Measurements from ENCODE around the gene MPDU1. TPM values are rescaled to one million over a fixed set of nuclear protein-coding genes. Genes with fewer than 3 reads are reported as not detected.
A peak's percentile ranks its signal among the peaks of the same experiment; 100 is the strongest.

MPDU1 gene
- total and polyA plus RNA-seq, 2 of the 13 experiments (the other 11 are each of a cell fraction or from before 2014, with no cell fraction given): 112 to 167 TPM

DNA sequence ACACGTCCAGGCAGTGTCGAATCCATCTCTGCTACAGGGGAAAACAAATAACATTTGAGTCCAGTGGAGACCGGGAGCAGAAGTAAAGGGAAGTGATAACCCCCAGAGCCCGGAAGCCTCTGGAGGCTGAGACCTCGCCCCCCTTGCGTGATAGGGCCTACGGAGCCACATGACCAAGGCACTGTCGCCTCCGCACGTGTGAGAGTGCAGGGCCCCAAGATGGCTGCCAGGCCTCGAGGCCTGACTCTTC, 11.4 kb upstream of the MPDU1 start (continued):
- TF ChIP-seq, protein P1, sequence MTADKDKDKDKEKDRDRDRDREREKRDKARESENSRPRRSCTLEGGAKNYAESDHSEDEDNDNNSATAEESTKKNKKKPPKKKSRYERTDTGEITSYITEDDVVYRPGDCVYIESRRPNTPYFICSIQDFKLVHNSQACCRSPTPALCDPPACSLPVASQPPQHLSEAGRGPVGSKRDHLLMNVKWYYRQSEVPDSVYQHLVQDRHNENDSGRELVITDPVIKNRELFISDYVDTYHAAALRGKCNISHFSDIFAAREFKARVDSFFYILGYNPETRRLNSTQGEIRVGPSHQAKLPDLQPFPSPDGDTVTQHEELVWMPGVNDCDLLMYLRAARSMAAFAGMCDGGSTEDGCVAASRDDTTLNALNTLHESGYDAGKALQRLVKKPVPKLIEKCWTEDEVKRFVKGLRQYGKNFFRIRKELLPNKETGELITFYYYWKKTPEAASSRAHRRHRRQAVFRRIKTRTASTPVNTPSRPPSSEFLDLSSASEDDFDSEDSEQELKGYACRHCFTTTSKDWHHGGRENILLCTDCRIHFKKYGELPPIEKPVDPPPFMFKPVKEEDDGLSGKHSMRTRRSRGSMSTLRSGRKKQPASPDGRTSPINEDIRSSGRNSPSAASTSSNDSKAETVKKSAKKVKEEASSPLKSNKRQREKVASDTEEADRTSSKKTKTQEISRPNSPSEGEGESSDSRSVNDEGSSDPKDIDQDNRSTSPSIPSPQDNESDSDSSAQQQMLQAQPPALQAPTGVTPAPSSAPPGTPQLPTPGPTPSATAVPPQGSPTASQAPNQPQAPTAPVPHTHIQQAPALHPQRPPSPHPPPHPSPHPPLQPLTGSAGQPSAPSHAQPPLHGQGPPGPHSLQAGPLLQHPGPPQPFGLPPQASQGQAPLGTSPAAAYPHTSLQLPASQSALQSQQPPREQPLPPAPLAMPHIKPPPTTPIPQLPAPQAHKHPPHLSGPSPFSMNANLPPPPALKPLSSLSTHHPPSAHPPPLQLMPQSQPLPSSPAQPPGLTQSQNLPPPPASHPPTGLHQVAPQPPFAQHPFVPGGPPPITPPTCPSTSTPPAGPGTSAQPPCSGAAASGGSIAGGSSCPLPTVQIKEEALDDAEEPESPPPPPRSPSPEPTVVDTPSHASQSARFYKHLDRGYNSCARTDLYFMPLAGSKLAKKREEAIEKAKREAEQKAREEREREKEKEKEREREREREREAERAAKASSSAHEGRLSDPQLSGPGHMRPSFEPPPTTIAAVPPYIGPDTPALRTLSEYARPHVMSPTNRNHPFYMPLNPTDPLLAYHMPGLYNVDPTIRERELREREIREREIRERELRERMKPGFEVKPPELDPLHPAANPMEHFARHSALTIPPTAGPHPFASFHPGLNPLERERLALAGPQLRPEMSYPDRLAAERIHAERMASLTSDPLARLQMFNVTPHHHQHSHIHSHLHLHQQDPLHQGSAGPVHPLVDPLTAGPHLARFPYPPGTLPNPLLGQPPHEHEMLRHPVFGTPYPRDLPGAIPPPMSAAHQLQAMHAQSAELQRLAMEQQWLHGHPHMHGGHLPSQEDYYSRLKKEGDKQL (CRISPR knock-in tag; IDR thresholded peaks at IDR 0.05; ENCODE audit: low read depth): no peak
- TF ChIP-seq ZFP36L2 (CRISPR knock-in tag; IDR thresholded peaks at IDR 0.05) (no peak), NFYB (CRISPR knock-in tag; IDR thresholded peaks at IDR 0.05) (no peak), RARA (CRISPR knock-in tag; IDR thresholded peaks at IDR 0.05) (peak; percentile 26; the same call in 1 of the 2 replicates), RXRA (CRISPR knock-in tag; IDR thresholded peaks at IDR 0.05) (no peak), ARID2 (CRISPR knock-in tag; IDR thresholded peaks at IDR 0.05; ENCODE audit: borderline replicate concordance) (no peak), MATR3 (CRISPR knock-in tag; IDR thresholded peaks at IDR 0.05) (no peak), SRSF1 (optimal IDR thresholded peaks at IDR 0.05; ENCODE audit: low read depth, low read length) (no peak), BHLHE40 (IDR thresholded peaks at IDR 0.05; ENCODE audit: low read length) (peak; percentile 99), GPN1 (CRISPR knock-in tag; IDR thresholded peaks at IDR 0.05; ENCODE audit: borderline replicate concordance) (no peak), SRF (IDR thresholded peaks at IDR 0.05; ENCODE audit: low read depth, low read length) (no peak), SSRP1 (CRISPR knock-in tag; IDR thresholded peaks at IDR 0.05) (no peak; the same call in 1 of the 2 replicates), ZNF24 (IDR thresholded peaks at IDR 0.05) (no peak), ZNF121 (CRISPR knock-in tag; IDR thresholded peaks at IDR 0.05) (no peak)
- TF ChIP-seq, protein P2, sequence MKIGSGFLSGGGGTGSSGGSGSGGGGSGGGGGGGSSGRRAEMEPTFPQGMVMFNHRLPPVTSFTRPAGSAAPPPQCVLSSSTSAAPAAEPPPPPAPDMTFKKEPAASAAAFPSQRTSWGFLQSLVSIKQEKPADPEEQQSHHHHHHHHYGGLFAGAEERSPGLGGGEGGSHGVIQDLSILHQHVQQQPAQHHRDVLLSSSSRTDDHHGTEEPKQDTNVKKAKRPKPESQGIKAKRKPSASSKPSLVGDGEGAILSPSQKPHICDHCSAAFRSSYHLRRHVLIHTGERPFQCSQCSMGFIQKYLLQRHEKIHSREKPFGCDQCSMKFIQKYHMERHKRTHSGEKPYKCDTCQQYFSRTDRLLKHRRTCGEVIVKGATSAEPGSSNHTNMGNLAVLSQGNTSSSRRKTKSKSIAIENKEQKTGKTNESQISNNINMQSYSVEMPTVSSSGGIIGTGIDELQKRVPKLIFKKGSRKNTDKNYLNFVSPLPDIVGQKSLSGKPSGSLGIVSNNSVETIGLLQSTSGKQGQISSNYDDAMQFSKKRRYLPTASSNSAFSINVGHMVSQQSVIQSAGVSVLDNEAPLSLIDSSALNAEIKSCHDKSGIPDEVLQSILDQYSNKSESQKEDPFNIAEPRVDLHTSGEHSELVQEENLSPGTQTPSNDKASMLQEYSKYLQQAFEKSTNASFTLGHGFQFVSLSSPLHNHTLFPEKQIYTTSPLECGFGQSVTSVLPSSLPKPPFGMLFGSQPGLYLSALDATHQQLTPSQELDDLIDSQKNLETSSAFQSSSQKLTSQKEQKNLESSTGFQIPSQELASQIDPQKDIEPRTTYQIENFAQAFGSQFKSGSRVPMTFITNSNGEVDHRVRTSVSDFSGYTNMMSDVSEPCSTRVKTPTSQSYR (CRISPR knock-in tag; IDR thresholded peaks at IDR 0.05; ENCODE audit: borderline replicate concordance): no peak
- TF ChIP-seq, protein P3, sequence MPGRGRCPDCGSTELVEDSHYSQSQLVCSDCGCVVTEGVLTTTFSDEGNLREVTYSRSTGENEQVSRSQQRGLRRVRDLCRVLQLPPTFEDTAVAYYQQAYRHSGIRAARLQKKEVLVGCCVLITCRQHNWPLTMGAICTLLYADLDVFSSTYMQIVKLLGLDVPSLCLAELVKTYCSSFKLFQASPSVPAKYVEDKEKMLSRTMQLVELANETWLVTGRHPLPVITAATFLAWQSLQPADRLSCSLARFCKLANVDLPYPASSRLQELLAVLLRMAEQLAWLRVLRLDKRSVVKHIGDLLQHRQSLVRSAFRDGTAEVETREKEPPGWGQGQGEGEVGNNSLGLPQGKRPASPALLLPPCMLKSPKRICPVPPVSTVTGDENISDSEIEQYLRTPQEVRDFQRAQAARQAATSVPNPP (CRISPR knock-in tag; IDR thresholded peaks at IDR 0.05): 0 out of 2 replicates have a peak, but pooled peaks have one; percentile 24
- TF ChIP-seq, protein P4, sequence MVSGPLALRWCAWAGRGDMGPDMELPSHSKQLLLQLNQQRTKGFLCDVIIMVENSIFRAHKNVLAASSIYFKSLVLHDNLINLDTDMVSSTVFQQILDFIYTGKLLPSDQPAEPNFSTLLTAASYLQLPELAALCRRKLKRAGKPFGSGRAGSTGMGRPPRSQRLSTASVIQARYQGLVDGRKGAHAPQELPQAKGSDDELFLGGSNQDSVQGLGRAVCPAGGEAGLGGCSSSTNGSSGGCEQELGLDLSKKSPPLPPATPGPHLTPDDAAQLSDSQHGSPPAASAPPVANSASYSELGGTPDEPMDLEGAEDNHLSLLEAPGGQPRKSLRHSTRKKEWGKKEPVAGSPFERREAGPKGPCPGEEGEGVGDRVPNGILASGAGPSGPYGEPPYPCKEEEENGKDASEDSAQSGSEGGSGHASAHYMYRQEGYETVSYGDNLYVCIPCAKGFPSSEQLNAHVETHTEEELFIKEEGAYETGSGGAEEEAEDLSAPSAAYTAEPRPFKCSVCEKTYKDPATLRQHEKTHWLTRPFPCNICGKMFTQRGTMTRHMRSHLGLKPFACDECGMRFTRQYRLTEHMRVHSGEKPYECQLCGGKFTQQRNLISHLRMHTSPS (CRISPR knock-in tag; IDR thresholded peaks at IDR 0.05; ENCODE audit: low read depth): no peak
- TF ChIP-seq, protein P5, sequence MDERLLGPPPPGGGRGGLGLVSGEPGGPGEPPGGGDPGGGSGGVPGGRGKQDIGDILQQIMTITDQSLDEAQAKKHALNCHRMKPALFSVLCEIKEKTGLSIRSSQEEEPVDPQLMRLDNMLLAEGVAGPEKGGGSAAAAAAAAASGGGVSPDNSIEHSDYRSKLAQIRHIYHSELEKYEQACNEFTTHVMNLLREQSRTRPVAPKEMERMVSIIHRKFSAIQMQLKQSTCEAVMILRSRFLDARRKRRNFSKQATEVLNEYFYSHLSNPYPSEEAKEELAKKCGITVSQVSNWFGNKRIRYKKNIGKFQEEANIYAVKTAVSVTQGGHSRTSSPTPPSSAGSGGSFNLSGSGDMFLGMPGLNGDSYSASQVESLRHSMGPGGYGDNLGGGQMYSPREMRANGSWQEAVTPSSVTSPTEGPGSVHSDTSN (CRISPR knock-in tag; IDR thresholded peaks at IDR 0.05): no peak
- TF ChIP-seq, protein P6, sequence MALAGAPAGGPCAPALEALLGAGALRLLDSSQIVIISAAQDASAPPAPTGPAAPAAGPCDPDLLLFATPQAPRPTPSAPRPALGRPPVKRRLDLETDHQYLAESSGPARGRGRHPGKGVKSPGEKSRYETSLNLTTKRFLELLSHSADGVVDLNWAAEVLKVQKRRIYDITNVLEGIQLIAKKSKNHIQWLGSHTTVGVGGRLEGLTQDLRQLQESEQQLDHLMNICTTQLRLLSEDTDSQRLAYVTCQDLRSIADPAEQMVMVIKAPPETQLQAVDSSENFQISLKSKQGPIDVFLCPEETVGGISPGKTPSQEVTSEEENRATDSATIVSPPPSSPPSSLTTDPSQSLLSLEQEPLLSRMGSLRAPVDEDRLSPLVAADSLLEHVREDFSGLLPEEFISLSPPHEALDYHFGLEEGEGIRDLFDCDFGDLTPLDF (CRISPR knock-in tag; IDR thresholded peaks at IDR 0.05): no peak

Measured in HepG2 (cell line).